Mesothelial cell of epicardium (in vitro differentiated cells): ENCODE results near the gene HSDL1. TPM values are rescaled to one million over a fixed set of nuclear protein-coding genes. Genes with fewer than 3 reads are reported as not detected.
"Not testable (repeated sequence)": the region's sequence is repeated elsewhere in the genome, so short reads cannot be mapped to it uniquely, and the experiment has no call there.

ENCODE experiments used
- DNase-seq, 2 experiments: peaks; one replicate each; pipeline ENCODE4 v3.0.0; 2021; ENCODE audit warnings: low spot score in 2 of 2; ENCODE audit not compliant: unreplicated experiment in 2 of 2
- H3K27ac Mint-ChIP-seq: 2 replicates; pipeline ENCODE4 v1.8.0; 2021; ENCODE audit warnings: mixed read lengths
- H3K27me3 Mint-ChIP-seq: 2 replicates; pipeline ENCODE4 v1.8.0; 2021; ENCODE audit warnings: low read depth, mixed read lengths
- H3K36me3 Mint-ChIP-seq: 2 replicates; pipeline ENCODE4 v1.8.0; 2021; ENCODE audit warnings: mixed read lengths
- H3K4me1 Mint-ChIP-seq: 2 replicates; pipeline ENCODE4 v1.8.0; 2021; ENCODE audit warnings: mixed read lengths
- H3K4me3 Mint-ChIP-seq: 2 replicates; pipeline ENCODE4 v1.8.0; 2021; ENCODE audit warnings: mild to moderate bottlenecking, moderate library complexity, mixed read lengths
- H3K9me3 Mint-ChIP-seq: 2 replicates; pipeline ENCODE4 v1.8.0; 2021; ENCODE audit warnings: mixed read lengths
- total RNA-seq: library from RNA; stranded (reverse); gene quantifications from 3 replicates; pipeline ENCODE4 v1.2.1, GENCODE V29; 2021
- TF ChIP-seq, protein P1 (sequence below): fragments of 200-600 bp; sonication (generic); IDR thresholded peaks from one replicate; pipeline ENCODE4 v1.5.0; 2021; ENCODE audit warnings: antibody characterized with exemption; ENCODE audit not compliant: unreplicated experiment

The HSDL1 gene
- total RNA-seq, 1 donor from 2014 or later = 47.6 TPM

GRCh38 chr16:84120023-84120422 is 25.0 kb downstream of the HSDL1 start:
- Mint-ChIP-seq H3K4me1 (peaks cover 17% of the 10 kb centered on the region), H3K27ac (no peak overlapping the region), H3K36me3 (peaks cover 20% of the 10 kb centered on the region), H3K27me3 (no peaks in the 10 kb centered on the region), H3K9me3 (no peaks in the 10 kb centered on the region), H3K4me3 (no peak overlapping the region)
- no peak for DNase-seq
- TF ChIP-seq, protein P1, sequence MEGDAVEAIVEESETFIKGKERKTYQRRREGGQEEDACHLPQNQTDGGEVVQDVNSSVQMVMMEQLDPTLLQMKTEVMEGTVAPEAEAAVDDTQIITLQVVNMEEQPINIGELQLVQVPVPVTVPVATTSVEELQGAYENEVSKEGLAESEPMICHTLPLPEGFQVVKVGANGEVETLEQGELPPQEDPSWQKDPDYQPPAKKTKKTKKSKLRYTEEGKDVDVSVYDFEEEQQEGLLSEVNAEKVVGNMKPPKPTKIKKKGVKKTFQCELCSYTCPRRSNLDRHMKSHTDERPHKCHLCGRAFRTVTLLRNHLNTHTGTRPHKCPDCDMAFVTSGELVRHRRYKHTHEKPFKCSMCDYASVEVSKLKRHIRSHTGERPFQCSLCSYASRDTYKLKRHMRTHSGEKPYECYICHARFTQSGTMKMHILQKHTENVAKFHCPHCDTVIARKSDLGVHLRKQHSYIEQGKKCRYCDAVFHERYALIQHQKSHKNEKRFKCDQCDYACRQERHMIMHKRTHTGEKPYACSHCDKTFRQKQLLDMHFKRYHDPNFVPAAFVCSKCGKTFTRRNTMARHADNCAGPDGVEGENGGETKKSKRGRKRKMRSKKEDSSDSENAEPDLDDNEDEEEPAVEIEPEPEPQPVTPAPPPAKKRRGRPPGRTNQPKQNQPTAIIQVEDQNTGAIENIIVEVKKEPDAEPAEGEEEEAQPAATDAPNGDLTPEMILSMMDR = no peak

DNA sequence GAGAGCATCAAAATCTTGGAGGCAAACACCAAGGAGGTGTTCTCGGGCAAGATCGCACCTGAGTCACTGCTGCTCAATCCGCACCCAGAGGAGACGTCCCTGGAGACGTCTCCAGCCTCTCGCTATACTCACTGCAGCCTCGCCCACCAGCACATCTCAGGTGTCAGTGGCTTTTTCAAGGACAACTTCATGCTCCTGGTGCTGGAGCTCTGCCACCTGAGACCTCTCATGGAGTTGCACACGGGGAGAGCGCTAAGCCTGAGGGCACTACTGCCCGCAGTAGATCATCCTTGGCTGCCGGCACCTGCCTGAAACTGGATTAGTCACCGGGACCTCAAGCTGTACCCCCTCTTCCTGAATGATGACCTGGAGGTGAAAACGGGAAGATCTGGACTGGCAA is 25.6 kb downstream of the HSDL1 start:
- Mint-ChIP-seq H3K27ac (no peak overlapping the region), H3K27me3 (no peaks in the 10 kb centered on the region), H3K36me3 (peaks cover 18% of the 10 kb centered on the region), H3K9me3 (no peaks in the 10 kb centered on the region), H3K4me1 (peaks cover 18% of the 10 kb centered on the region), H3K4me3 (no peak overlapping the region)
- TF ChIP-seq, protein P1 = no peak
- no peak for DNase-seq

DNA sequence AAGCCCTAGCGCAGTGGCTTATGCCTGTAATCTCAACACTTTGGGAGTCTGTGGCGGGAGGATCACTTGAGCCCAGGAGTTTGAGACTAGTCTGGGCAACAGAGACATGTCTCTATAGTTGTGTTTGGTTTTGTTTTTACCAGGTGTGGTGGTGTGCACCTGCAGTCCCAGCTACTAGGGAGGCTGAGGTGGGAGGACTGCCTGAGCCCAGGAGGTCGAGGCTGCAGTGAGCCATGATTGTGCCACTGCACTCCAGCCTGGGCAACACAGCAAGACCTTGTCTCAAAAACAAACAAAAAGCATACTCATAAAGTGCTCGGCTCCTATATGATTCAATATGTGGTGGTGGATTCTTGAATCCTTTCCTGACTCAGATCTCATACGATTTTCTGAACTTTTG is 26.7 kb downstream of the HSDL1 start:
- H3K4me1 Mint-ChIP-seq = peaks cover 20% of the 10 kb centered on the region
- peak overlapping the region; percentile 54 for H3K4me3 Mint-ChIP-seq
- H3K9me3 Mint-ChIP-seq, DNase-seq, H3K27ac Mint-ChIP-seq, H3K27me3 Mint-ChIP-seq: not testable (repeated sequence)
- peaks cover 14% of the 10 kb centered on the region for H3K36me3 Mint-ChIP-seq

DNA sequence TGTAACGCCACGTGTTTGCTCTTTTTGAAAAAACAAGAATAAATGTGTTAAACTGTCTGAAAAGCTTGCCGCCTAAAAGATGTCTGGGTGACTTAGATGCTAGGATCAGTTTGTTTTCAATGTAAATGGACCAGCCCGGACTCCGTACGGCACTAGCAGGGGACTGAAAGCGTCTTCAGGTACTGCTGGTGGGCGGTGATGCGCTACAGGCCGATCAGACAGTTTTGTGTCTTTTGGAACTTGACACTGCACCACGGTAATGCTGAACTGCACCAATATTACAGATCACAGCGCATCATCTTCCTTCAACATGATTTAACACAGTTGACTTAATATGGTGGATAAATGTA is 27.5 kb downstream of the HSDL1 start:
- Mint-ChIP-seq H3K27ac (peak overlapping the region; percentile 82), H3K4me3 (peak overlapping the region; percentile 87), H3K36me3 (peaks cover 8% of the 10 kb centered on the region), H3K4me1 (peaks cover 20% of the 10 kb centered on the region), H3K27me3 (no peaks in the 10 kb centered on the region), H3K9me3 (no peaks in the 10 kb centered on the region)
- TF ChIP-seq, protein P1 = no peak
- no peak for DNase-seq

DNA sequence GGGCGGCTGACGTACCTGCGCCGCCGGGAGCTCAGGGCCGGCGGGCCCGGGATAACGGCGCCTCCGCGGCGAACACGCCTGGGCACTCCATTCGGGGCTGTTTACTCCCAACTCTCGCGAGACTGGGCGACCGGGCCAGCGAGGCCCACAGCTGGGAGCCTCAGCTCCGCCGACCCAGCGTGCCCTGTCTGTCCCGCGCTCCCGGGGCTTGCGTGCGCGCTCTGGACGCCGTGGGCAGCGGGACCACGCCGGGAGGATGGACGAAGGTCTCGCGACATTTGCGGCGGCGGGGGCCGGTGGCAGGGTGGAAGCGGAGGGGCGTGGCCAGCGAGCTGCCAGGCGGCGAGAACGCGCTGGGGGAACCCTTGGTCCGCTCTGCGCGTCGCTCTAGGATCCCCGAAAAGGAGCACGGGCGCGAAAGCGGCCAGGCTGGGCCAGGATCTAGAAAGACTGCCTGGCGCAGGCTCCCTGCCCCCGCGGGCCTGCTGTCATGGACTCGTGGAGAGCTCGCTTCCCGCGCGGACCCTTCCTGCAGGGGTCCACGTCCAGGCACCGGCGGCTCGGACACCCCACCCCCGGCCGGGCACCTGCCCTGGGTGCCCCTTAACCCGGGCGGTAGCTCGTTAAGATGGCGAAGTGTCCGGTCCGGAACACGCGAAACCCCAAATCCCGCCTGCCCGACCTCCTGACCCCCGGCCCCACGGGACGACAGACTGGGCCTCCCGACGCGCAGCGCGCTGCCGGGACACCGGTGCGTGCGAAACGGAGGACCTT is 28.1 kb downstream of the HSDL1 start, which contains the start of gene MBTPS1:
MBTPS1 (minus strand) TSS at position 223 of the 774 bp plus-strand sequence. CDS start 15,159 bp downstream, outside the sequence.
- peak within 1 kb of the TSS; percentile 91 for H3K4me3 Mint-ChIP-seq
- H3K27me3 Mint-ChIP-seq = no peaks in the 10 kb centered on the region
- H3K9me3 Mint-ChIP-seq = no peaks in the 10 kb centered on the region
- TF ChIP-seq, protein P1 = peak; percentile 59
- H3K27ac Mint-ChIP-seq = peak within 1 kb of the TSS; percentile 97
- H3K36me3 Mint-ChIP-seq = peaks cover 5% of the 10 kb centered on the region
- DNase-seq = peak; percentile 98 to 99
- peaks cover 20% of the 10 kb centered on the region for H3K4me1 Mint-ChIP-seq

DNA sequence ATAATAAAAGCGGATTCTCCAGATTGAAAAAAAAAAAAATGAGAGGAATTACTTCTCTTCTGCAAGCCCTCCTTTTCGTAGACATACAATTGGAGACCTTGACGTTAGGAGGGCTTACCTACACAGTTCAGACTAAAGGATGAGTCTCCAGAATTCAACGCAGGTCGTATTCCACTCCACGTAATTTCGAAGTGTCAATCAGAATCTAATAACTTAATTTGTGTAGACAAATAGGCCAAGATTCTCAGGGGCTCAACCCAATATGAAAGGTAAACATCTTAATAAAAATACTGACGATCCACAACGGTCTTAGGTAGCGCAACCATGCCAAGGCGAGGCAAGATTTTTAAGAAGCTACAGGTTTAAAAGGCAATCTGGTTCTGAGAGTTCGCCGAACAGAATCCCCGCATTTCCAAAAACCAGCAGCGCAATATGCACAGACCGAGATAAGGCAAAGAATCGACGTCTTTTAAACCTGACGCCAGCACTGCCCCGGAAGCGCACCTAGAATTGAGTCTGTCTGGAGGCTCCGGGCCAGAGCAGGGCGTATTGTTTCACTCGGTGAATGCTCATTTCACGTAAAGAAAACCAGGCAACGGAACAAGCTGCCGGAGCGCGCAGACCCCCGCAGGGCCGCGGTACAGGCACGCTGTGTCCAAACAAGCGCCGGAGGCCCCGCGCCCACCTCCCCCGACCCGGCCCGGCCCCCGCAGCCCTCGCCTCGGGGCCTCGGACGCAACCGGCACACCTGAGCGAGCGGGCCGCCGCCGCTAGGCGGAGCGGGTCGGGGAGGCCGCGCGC is 28.9 kb downstream of the HSDL1 start:
- peak overlapping the region; percentile 91 for H3K4me3 Mint-ChIP-seq
- TF ChIP-seq, protein P1 = no peak
- H3K27me3 Mint-ChIP-seq = no peaks in the 10 kb centered on the region
- H3K9me3 Mint-ChIP-seq = no peaks in the 10 kb centered on the region
- peaks cover 20% of the 10 kb centered on the region for H3K4me1 Mint-ChIP-seq
- no peak for DNase-seq
- peaks cover 2% of the 10 kb centered on the region for H3K36me3 Mint-ChIP-seq
- peak overlapping the region; percentile 97 for H3K27ac Mint-ChIP-seq

GRCh38 chr16:84111949-84112348 is 33.0 kb downstream of the HSDL1 start:
- H3K27me3 Mint-ChIP-seq = not testable (repeated sequence)

More at GRCh38 chr16:84111949-84112348, 33.0 kb downstream of the HSDL1 start:
- not testable (repeated sequence) for H3K36me3 Mint-ChIP-seq, H3K4me3 Mint-ChIP-seq, DNase-seq, H3K27ac Mint-ChIP-seq, H3K9me3 Mint-ChIP-seq, H3K4me1 Mint-ChIP-seq
